IPS-NIHi7 (cell line): ENCODE measurements around the gene TNNT2.

Experiments
- DNase-seq: peaks from one replicate; pipeline ENCODE4 v3.0.0; 2012; ENCODE audit warnings: mixed read lengths; ENCODE audit errors: extremely low spot score

Gene TNNT2

DNA sequence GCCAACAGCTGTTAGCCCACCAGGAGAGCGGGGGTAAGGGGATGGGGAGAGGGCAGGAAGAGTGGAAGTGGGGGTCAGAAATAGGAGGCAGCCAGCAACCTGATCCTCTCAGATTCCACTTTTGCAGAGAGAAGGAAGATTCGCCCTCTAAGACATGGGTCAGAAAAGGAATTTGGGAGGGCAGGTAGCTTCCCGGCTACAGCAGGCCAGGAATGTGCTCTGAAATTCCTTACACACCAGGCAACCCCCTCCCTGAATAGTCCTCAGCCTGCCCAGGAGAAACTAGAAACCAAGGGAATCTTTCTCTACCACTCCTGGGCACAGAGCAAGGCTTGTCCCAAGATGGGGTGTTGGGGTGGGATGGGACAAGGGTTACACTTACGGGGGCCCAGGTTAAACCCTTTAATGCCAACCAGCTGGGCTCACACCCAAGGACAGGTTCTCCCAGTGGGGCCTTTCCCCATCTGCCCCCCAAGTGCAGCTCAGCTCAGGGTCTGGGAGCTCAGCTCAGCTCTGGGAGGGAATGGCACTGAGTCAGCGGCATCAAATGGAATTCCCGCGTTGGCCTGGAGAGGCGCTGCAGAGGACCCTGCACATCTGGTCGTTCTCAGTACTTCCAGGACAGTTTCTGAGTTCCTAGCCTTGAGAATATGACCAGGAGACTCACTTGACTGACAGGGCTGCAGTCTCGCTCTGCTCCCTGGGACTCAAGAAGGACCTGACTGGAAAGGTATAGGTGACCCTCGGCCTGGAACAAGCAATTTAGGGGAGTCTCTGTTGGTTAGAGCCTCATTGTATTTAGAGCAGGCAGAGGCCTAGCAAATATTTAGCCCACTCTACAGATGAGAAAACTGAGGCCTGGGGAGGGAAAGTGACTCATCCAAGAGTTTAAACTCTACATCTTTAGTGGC is 761 bp downstream of the TNNT2 start:
- peak; percentile 95 for DNase-seq

GRCh38 chr1:201376107-201376463 is 1.4 kb downstream of the TNNT2 start:
- no peak for DNase-seq

DNA sequence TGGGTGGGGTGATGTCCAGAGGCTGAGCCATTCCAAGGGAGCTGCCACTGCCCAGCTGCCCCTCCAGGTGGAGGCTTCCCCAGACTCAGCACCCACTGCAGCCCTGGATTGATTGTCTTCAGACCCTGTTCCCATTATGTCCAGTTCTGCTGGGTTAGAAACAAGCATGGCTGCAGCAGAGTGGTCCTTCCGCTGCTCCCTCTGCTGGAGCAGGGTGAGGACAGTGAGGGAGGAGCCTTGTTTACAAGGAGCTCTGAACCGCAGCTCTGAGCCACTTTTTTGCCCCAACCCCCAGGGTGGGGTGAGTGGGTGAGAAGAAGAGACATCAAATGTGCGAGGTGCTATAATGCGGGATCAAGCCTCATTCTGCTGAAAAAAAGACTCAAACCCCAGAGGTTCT is 2.3 kb downstream of the TNNT2 start:
- DNase-seq: peak; percentile 50

DNA sequence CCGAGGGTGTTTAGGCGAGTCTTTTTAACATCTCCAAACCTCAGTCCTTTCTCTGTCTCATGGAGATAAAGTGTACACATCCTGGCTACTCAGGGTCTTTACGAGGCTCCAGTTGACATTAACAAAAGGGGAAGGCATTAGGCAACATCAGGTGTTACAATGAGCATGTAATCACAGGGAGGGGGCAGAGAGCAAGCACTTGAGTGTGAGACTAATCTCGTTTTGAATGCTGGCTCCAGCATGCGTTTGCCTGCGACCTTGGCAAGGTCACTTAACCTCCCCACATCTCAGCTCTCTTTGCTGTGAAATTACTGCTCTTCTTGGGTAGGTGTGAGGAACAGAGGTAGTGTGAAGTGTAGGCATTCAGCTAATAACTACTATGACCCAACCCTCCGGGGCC is 3.1 kb downstream of the TNNT2 start:
- DNase-seq: no peak

DNA sequence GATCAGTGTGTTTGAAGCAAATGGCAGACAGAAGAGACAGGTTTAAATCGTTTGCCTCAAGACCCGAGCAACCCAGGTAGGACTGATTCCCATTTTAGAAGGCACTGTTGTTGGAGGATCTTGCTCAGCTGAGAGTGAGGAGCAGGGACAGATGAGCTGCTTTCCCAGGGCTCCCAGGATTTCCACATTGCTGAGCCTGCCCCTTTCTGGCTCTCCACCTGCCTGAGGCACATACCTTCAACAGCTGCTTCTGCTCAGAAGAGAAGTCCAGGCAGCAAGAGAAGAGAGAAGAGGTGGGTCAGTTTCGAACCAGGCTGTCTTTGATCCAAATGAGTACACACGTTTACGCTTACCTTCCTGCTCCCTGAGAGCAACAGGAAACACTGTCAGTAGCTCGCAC is 5.7 kb downstream of the TNNT2 start:
- DNase-seq: no peak

DNA sequence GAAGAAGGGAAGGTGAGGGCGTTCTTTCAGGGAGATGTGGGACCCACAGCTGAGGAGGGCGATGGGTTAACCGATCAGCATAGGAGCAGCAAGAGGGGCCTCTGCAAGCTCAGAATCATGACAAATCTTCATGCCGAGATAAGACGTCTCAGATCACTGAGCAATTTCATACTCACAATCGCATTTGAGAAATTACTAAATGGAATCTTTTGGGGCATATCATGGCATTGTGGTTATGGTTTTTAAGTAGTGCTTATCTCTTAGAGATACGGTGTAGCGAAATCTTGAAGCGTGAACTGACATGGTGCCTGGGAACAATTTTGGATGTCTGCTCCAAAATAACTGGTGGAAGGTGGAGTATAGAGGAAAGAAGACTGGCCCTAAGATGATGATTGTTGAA is 6.2 kb downstream of the TNNT2 start:
- no peak for DNase-seq

- no peak for DNase-seq
Observed at GRCh38 chr1:201370500-201370899, 7.0 kb downstream of the TNNT2 start.

GRCh38 chr1:201369209-201369608 is 8.3 kb downstream of the TNNT2 start:
- no peak for DNase-seq

DNA sequence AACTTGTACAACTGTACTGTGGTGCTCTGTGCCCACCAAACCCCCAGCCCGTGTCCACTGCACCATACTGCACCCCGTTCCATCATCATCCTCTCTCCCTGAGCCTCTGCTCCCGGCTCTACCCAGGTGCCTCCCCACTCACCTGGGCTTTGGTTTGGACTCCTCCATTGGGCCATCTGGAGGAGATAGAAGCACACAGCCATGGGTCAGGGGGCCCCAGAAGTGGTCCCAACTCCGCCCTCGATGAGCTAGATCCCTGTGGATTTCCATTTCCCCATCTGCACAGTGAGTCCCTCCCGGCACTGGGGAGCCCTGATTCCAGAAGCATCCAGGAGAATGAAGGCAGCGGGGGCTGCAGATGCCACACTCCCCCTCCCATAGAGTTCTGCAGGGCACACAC is 10.8 kb downstream of the TNNT2 start:
- DNase-seq: no peak

- no peak for DNase-seq
Observed at GRCh38 chr1:201365251-201365650, 12.2 kb downstream of the TNNT2 start.

DNA sequence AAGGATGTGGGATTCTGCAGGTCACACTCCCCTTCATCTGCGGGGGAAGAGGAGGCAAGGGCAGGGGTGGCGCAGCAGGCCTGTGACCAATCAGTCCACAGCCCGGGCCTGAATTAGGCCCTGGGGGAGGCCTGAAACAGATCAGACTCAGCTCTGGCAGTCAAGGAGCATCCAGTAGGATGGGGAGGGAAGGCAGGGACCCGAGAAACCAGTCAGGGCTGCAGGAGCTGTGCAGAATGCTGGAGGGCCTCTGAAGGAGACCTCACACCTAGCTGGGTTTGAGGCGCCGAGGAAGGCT is 12.7 kb downstream of the TNNT2 start:
- DNase-seq: no peak

GRCh38 chr1:201363467-201363866 is 14.0 kb downstream of the TNNT2 start:
- DNase-seq: no peak

- no peak for DNase-seq
Observed at GRCh38 chr1:201362906-201363305, 14.6 kb downstream of the TNNT2 start.

GRCh38 chr1:201361652-201362504 is 15.6 kb downstream of the TNNT2 start:
- DNase-seq: peak; percentile 97

DNA sequence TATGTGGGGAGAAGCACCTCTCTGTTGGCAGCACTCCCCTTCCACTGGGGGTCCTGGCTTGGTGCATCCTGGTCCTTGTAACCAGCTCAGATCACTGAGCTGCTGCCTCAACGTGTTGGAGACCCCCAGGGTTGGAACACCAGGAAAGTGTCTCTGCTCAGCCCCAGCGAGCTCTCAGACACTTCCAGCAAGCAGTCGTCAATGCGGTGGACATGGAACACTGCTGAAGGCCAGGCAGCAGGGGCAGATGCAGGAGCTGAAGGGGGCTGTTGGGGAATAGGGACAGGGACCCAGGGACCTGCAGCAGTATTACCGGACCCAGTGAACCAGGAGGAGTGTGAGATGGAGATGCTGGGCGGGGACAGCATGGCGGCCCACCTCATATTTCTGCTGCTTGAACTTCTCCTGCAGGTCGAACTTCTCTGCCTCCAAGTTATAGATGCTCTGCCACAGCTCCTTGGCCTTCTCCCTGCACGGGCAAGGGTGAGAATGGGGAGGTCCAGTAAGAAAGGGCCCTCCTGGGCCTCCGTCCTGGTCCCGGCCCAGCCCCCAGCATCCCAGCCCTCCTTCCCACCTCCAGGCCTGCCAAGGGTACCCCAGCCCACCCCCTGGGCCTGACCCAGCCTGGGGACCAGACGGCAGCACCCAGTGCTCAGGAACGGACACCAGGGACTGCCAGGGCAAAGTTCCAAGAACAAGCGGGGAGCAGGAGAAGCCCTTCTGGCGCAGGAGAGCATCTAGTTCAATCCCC is 16.4 kb downstream of the TNNT2 start:
- DNase-seq: no peak

- no peak for DNase-seq
Observed at GRCh38 chr1:201360486-201360885, 17.0 kb downstream of the TNNT2 start.

- DNase-seq: no peak
Observed at GRCh38 chr1:201359873-201360210, 17.6 kb downstream of the TNNT2 start.

DNA sequence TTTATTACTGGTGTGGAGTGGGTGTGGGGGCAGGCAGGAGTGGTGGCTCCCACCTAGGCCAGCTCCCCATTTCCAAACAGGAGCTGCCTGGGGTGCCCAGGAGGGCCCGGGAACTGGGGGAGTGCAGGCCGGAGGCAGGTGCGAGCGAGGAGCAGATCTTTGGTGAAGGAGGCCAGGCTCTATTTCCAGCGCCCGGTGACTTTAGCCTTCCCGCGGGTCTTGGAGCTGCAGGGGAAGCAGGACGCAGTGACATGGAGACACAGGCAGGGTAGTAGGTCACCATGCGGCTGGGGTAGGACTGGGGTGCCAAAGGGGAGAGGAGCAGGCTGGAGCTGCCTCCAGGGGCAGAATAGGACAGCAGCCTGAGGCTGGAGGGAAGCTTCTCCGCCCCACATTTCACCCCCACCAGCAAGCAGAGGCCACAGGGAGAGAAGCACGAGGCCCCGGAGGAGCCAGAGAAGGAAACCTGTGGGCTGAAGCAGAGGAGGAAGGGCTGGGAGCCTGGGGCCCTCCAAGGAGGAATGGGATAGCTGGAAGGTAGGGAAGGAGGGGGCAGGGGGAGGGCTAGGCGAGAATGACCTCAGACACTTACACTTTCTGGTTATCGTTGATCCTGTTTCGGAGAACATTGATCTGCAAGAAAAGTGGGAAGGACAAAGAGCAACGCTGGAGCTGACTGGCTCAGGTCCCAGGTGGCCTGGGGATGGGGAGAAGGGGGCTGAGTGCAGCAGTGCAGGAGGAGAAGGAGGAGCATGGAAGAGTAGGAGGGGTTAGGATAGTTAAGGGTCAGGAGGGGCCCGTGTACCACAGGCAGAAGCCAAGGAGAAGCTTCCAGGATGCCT is 18.2 kb downstream of the TNNT2 start:
- no peak for DNase-seq

- no peak for DNase-seq
Observed at GRCh38 chr1:201358596-201358995, 18.9 kb downstream of the TNNT2 start.

DNA sequence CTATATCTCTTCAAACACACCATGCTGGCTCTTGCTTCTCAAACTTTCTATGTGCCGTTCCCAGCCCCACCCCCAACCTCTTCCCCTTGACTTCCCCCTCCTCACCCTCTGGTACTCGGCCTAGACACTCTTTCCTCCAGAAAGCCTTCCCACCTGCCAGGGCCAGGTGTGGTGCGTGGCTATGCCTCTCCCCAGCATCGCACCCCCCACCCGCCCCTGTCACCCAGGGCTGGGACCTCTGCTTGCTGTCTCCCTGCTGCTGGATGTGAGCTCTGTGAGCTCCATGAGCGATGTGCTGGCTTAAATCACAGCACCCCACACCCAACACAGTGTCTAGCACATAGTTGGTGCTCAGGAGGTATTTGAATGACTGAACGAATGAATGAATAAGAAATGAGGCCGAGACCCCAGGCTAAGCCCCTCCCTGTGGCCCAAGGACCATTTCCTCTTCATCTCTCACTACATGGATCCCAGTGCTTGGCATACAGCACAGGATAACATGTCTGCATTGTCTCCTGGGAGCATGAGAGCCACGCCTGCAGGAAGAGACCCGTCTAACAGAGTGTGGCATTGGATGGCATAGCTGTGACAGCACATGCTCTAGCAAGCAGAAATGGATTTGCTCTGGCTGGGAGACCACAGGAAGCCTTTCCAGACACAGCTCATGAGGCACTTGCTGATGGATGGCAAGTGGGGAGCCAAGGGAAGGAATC is 19.7 kb downstream of the TNNT2 start:
- no peak for DNase-seq

GRCh38 chr1:201357211-201357610 is 20.3 kb downstream of the TNNT2 start:
- DNase-seq: no peak
